ENCODE results near the gene NAALADL2. TPM values are rescaled to one million over a fixed set of nuclear protein-coding genes. Genes with fewer than 3 reads are reported as not detected.

The NAALADL2 gene
- total and polyA plus RNA-seq, 2 donors (not counting 3 experiments of a cell fraction or from before 2014, with no cell fraction given): 1.1 to 4.0 TPM

DNA sequence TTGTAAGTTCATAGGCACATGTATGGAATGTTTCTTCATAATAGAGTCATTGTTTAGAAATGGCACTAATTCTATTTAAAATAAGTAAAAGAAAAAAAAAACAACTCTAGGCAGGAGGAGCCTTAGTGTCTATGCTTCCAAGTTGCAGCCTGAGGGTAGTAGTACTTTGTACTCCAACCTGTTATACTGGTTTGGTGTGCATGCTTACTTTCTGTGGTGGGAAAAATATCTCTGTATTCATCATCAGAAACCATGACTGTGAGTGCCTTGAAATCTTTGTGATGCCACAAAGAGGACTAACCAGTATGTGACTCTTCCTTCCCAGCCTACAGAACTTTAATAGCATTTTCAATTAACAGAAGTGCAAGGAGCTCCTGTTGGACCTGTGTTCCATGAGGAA, 4.4 kb downstream of the NAALADL2 start:
- intact Hi-C loops (cut with micrococcal nuclease) (no loop called here), dilution Hi-C loops (cut with MboI; ENCODE audit: extremely low pct_ligation_motif_present, low sequenced_read_pairs) (no loop called here)
- H3K9me1 ChIP-seq (replicated peaks; ENCODE audit: control insufficient read depth, extremely low read depth, insufficient read depth, low read length): no peaks in the 10 kb centered on the region
- H3K4me1 ChIP-seq (ENCODE audit: control insufficient read depth, extremely low read depth, insufficient read depth, low read length): no peaks in the 10 kb centered on the region
- no peaks in the 10 kb centered on the region for H3K79me2 ChIP-seq (ENCODE audit: control insufficient read depth, insufficient read depth, low read length)
- POLR2A ChIA-PET: interaction anchor here (0.7 kb wide), 1 partner anchor 162 kb away, joined by 3 read pairs; no protein-coding TSS in a partner anchor
- no peaks in the 10 kb centered on the region for H4K20me1 ChIP-seq (replicated peaks; ENCODE audit: control insufficient read depth, extremely low read depth, insufficient read depth, low read length)
- TF ChIP-seq POLR2A (IDR thresholded peaks at IDR 0.05; ENCODE audit: low read depth, low read length) (no peak), MYC (IDR thresholded peaks at IDR 0.05; ENCODE audit: low read depth, low read length) (no peak), MAX (IDR thresholded peaks at IDR 0.05; ENCODE audit: insufficient read depth, insufficient read length) (no peak), JUN (IDR thresholded peaks at IDR 0.05; ENCODE audit: borderline replicate concordance, insufficient read depth, insufficient read length, low read depth) (no peak), GATA2 (IDR thresholded peaks at IDR 0.05; ENCODE audit: insufficient read depth, insufficient read length, low read depth, low read length) (no peak), EZH2 (IDR thresholded peaks at IDR 0.05; ENCODE audit: borderline replicate concordance, low read depth, low read length, severe bottlenecking) (no peak), FOS (IDR thresholded peaks at IDR 0.05; ENCODE audit: borderline replicate concordance, insufficient read depth, low read length) (no peak), POLR2AphosphoS5 (IDR thresholded peaks at IDR 0.05; ENCODE audit: insufficient read depth, low read depth, low read length) (no peak)
- TF ChIP-seq, protein P1, sequence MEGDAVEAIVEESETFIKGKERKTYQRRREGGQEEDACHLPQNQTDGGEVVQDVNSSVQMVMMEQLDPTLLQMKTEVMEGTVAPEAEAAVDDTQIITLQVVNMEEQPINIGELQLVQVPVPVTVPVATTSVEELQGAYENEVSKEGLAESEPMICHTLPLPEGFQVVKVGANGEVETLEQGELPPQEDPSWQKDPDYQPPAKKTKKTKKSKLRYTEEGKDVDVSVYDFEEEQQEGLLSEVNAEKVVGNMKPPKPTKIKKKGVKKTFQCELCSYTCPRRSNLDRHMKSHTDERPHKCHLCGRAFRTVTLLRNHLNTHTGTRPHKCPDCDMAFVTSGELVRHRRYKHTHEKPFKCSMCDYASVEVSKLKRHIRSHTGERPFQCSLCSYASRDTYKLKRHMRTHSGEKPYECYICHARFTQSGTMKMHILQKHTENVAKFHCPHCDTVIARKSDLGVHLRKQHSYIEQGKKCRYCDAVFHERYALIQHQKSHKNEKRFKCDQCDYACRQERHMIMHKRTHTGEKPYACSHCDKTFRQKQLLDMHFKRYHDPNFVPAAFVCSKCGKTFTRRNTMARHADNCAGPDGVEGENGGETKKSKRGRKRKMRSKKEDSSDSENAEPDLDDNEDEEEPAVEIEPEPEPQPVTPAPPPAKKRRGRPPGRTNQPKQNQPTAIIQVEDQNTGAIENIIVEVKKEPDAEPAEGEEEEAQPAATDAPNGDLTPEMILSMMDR (IDR thresholded peaks at IDR 0.05; ENCODE audit: extremely low read depth in 1 of 2, insufficient read depth in 1 of 2, low read depth in 1 of 2, low read length in 2 of 2): no peak
- no peaks in the 10 kb centered on the region for H3K27me3 ChIP-seq (ENCODE audit: control insufficient read depth in 2 of 2, insufficient read depth in 2 of 2, low read length in 2 of 2)
- no peaks in the 10 kb centered on the region for H3K9me3 ChIP-seq (replicated peaks; ENCODE audit: control insufficient read depth, insufficient read depth, low read length)
- H3K9ac ChIP-seq (replicated peaks; ENCODE audit: extremely low read depth, insufficient read depth, low read length): no peak overlapping the region
- no peak for DNase-seq (ENCODE audit: low read depth, low spot score)
- no peak overlapping the region for H3K4me2 ChIP-seq (ENCODE audit: insufficient read depth, low read length)
- H2AFZ ChIP-seq (ENCODE audit: low read depth, low read length): no peak overlapping the region
- no peak overlapping the region for H3K27ac ChIP-seq (ENCODE audit: insufficient read depth, low read depth, low read length)
- H3K36me3 ChIP-seq (ENCODE audit: control insufficient read depth in 2 of 2, extremely low read depth in 1 of 2, insufficient read depth in 2 of 2, low read length in 2 of 2): no peaks in the 10 kb centered on the region
- BruUV-seq (replicated peaks): no TSS peak
- no peak for FAIRE-seq
- CTCF ChIA-PET: interaction anchor here (0.7 to 1.5 kb wide), 4 partner anchors 9 to 1078 kb away, joined by 3 to 4 read pairs (median 4); no protein-coding TSS in a partner anchor
- H3K4me3 ChIP-seq (replicated peaks in 1 of 3; ENCODE audit: insufficient read depth in 1 of 3, low read depth in 1 of 3, low read length in 3 of 3): no peak overlapping the region

All from endothelial cell of umbilical vein (primary cell).